Uterus (tissue), 4 donors: ENCODE measurements around the gene SREK1IP1. TPM values are rescaled to one million over a fixed set of nuclear protein-coding genes. Genes with fewer than 3 reads are reported as not detected.
"Not testable (repeated sequence)": the region's sequence is repeated elsewhere in the genome, so short reads cannot be mapped to it uniquely, and the experiment has no call there.

Experiments
- DNase-seq, 2 donors: peaks; one replicate each; pipeline ENCODE4 v3.0.0-alpha.2; 2019 to 2020
- H3K27ac ChIP-seq, 2 donors: fragments of 200-600 bp; sonication (generic); 1 replicate in 1 of 2; 2 replicates in 1 of 2; pipeline ENCODE4 v1.5.1; 2016 to 2018
- H3K27me3 ChIP-seq, 2 donors: fragments of 200-600 bp; sonication (generic); one replicate each; pipeline ENCODE4 v1.5.1; 2018 to 2019; ENCODE audit warnings: control low read depth in 1 of 2
- H3K36me3 ChIP-seq, 2 donors: fragments of 200-600 bp; sonication (generic); one replicate each; pipeline ENCODE4 v1.5.1; 2019; ENCODE audit warnings: control low read depth in 1 of 2
- H3K4me1 ChIP-seq, 2 donors: fragments of 200-600 bp; sonication (generic); one replicate each; pipeline ENCODE4 v1.5.1; 2018 to 2019; ENCODE audit warnings: control low read depth in 1 of 2
- H3K4me3 ChIP-seq, 2 donors: fragments of 200-600 bp; sonication (generic); 1 replicate in 1 of 2; 2 replicates in 1 of 2; pipeline ENCODE4 v1.5.1; 2018 to 2019; ENCODE audit warnings: mild to moderate bottlenecking in 1 of 2
- H3K9me3 ChIP-seq, 2 donors: fragments of 200-600 bp; sonication (generic); one replicate each; pipeline ENCODE4 v1.5.1; 2019; ENCODE audit warnings: control low read depth in 1 of 2
- POLR2A ChIP-seq, 2 donors: fragments of 450-650 bp; IDR thresholded peaks; one replicate each; pipeline ENCODE4 v1.6.1; 2016; ENCODE audit warnings: antibody characterized with exemption in 2 of 2, mild to moderate bottlenecking in 1 of 2, moderate library complexity in 1 of 2
- intact Hi-C: fragments of 100-400 bp; cut with DNase I; formaldehyde crosslinking; loops from one replicate; pipeline ENCODE4 v1.15.1; 2023; ENCODE audit warnings: low total_unique reads
- total RNA-seq, 4 donors: library from RNA; depleted of rRNA in 3 of 4; stranded (reverse); fragments of >200 nt in 3 of 4; gene quantifications; one replicate each; pipeline versions ENCODE4 v1.1.0 to v1.2.4, GENCODE V29; 2014 to 2023
- TF ChIP-seq, protein P1 (sequence below), 4 experiments: fragments of 200-600 bp in 2 of 4; fragments of 450-650 bp in 2 of 4; sonication (generic) in 2 of 4; IDR thresholded peaks; one replicate each; pipeline ENCODE4 v1.5.1; 2016 to 2019; ENCODE audit warnings: antibody characterized with exemption in 4 of 4, mild to moderate bottlenecking in 2 of 4, moderate library complexity in 1 of 4
- donor health status: DM: yes; HTN: yes; CAD: no.

The SREK1IP1 gene
- total RNA-seq, 4 donors from 2014 or later = 3.6 to 28.4 (median 18.0) TPM

DNA sequence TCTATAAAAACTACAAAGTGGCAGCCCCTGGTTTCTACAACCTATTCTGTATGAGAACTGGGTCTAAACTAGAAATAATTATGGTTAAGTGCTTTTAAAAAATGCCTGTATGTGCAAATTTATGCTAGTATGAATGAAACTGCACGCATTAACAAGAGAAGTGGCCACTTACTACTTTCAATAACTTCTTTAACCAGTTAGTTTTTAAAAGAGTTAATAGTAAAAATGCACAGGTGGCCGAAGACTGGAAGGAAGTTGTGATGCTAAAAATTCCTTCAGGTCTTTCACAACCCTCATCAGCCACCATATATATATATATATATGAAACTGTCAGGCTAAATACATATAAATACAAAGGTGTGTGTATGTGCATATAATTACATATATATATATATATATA is 41.3 kb downstream of the SREK1IP1 start:
- no peak overlapping the region for H3K4me3 ChIP-seq
- no peaks in the 10 kb centered on the region for H3K36me3 ChIP-seq
- no peak overlapping the region for H3K27ac ChIP-seq
- no peak for TF ChIP-seq POLR2A (IDR thresholded peaks at IDR 0.05)
- TF ChIP-seq, protein P1, sequence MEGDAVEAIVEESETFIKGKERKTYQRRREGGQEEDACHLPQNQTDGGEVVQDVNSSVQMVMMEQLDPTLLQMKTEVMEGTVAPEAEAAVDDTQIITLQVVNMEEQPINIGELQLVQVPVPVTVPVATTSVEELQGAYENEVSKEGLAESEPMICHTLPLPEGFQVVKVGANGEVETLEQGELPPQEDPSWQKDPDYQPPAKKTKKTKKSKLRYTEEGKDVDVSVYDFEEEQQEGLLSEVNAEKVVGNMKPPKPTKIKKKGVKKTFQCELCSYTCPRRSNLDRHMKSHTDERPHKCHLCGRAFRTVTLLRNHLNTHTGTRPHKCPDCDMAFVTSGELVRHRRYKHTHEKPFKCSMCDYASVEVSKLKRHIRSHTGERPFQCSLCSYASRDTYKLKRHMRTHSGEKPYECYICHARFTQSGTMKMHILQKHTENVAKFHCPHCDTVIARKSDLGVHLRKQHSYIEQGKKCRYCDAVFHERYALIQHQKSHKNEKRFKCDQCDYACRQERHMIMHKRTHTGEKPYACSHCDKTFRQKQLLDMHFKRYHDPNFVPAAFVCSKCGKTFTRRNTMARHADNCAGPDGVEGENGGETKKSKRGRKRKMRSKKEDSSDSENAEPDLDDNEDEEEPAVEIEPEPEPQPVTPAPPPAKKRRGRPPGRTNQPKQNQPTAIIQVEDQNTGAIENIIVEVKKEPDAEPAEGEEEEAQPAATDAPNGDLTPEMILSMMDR (IDR thresholded peaks at IDR 0.05) = no peak
- H3K27me3 ChIP-seq = no peaks in the 10 kb centered on the region
- H3K4me1 ChIP-seq = no peaks in the 10 kb centered on the region
- DNase-seq = no peak
- H3K9me3 ChIP-seq = no peaks in the 10 kb centered on the region
- intact Hi-C loops = no loop called here

DNA sequence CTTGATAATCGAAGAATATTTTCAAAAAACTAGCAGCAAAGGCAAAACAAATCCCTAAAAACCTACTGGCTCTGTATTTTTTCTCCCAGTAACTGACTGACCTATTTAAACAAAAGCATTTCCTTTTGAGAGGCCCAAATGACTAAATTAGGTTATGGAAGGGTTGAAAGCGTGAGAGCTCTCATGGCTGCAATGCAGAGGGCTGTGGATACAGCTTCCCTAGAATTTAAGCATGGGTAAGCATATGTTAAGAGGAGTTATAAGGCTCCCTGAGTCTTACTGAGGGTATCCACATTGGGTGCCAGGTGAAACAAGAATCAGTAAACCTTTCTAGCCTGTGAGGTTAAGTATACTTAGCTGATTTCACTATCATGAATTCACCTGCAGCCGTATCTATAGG is 45.9 kb downstream of the SREK1IP1 start:
- intact Hi-C loops = no loop called here
- no peak overlapping the region for H3K27ac ChIP-seq
- no peak overlapping the region for H3K4me3 ChIP-seq
- DNase-seq = no peak
- no peaks in the 10 kb centered on the region for H3K4me1 ChIP-seq
- H3K27me3 ChIP-seq = no peaks in the 10 kb centered on the region
- no peaks in the 10 kb centered on the region for H3K36me3 ChIP-seq
- H3K9me3 ChIP-seq = no peaks in the 10 kb centered on the region
- no peak for TF ChIP-seq POLR2A (IDR thresholded peaks at IDR 0.05)
- TF ChIP-seq, protein P1 (IDR thresholded peaks at IDR 0.05) = no peak

DNA sequence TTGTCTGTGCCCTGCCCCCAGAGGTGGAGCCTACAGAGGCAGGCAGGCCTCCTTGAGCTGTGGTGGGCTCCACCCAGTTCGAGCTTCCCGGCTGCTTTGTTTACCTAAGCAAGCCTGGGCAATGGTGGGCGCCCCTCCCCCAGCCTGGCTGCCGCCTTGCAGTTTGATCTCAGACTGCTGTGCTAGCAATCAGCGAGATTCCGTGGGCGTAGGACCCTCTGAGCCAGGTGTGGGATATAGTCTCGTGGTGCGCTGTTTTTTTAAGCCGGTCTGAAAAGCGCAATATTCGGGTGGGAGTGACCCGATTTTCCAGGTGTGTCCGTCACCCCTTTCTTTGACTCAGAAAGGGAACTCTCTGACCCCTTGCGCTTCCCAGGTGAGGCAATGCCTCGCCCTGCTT is 54.0 kb downstream of the SREK1IP1 start:
- H3K9me3 ChIP-seq, H3K27ac ChIP-seq, H3K4me1 ChIP-seq, H3K4me3 ChIP-seq, intact Hi-C loops, H3K27me3 ChIP-seq, H3K36me3 ChIP-seq, DNase-seq: not testable (repeated sequence)

DNA sequence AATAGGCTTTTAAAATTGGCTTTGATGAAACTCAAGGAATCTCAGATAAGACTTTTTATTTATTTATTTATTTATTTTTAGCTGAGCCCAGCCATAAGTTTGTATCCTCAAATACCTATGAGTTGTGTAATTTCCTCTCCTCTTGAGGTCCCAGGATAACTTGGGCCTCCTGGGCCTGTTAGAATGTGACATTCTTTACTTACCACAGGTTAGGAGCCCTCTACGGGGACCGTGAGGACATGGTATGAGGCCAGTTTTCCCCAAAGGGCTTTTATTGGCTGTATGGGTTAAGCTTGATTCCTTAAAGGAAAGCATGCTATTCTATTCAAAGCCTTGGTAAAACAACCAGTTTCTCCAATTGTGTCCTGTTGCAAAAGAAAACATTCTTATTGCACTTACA is 61.3 kb downstream of the SREK1IP1 start:
- intact Hi-C loops = no loop called here
- Histone ChIP-seq H3K4me1 (no peaks in the 10 kb centered on the region), H3K27ac (no peak overlapping the region), H3K36me3 (no peaks in the 10 kb centered on the region), H3K27me3 (no peaks in the 10 kb centered on the region), H3K4me3 (no peak overlapping the region), H3K9me3 (no peaks in the 10 kb centered on the region)
- TF ChIP-seq, protein P1 (IDR thresholded peaks at IDR 0.05) = no peak
- TF ChIP-seq POLR2A (IDR thresholded peaks at IDR 0.05) = no peak
- no peak for DNase-seq

DNA sequence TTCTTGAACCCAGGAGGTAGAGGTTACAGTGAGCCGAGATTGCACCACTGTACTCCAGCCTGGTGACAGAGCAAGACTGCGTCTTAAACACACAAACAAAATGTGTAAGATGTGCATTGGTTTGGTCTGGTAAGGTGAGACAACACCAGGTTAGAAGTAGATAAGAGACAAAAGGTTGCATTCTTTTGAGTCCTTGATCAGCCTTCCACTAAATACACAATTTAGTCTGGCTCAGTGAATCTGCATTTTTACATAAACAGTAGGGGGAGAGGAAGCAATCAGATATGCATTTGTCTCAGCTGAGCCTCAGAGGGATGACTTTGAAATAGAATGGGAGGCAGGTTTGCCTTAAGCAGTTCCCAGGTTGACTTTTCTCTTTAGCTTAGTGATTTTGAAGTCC is 62.4 kb downstream of the SREK1IP1 start:
- H3K27me3 ChIP-seq, H3K4me3 ChIP-seq, H3K4me1 ChIP-seq, H3K9me3 ChIP-seq, DNase-seq, H3K27ac ChIP-seq, H3K36me3 ChIP-seq, intact Hi-C loops: not testable (repeated sequence)

GRCh38 chr5:64700765-64701164 is 67.7 kb downstream of the SREK1IP1 start:
- Histone ChIP-seq H3K9me3 (no peaks in the 10 kb centered on the region), H3K36me3 (no peaks in the 10 kb centered on the region), H3K27me3 (no peaks in the 10 kb centered on the region), H3K27ac (no peak overlapping the region), H3K4me3 (no peak overlapping the region), H3K4me1 (no peaks in the 10 kb centered on the region)
- TF ChIP-seq POLR2A (IDR thresholded peaks at IDR 0.05) = no peak
- TF ChIP-seq, protein P1 (IDR thresholded peaks at IDR 0.05) = no peak
- intact Hi-C loops = no loop called here
- DNase-seq = no peak

- H3K9me3 ChIP-seq, DNase-seq, intact Hi-C loops, H3K4me3 ChIP-seq, H3K27ac ChIP-seq, H3K27me3 ChIP-seq, H3K4me1 ChIP-seq, H3K36me3 ChIP-seq: not testable (repeated sequence)
These were observed 72.1 kb downstream of the SREK1IP1 start for GRCh38 chr5:64696414-64696813.
